Keratinocyte (primary cell): Measurements from ENCODE around the gene KLHL22. TPM values are rescaled to one million over a fixed set of nuclear protein-coding genes. Genes with fewer than 3 reads are reported as not detected.

ENCODE experiments used
- DNase-seq: peaks from one replicate; pipeline ENCODE4 v3.0.0-alpha.2; 2011; ENCODE audit warnings: low read depth, missing footprints, low spot score
- FAIRE-seq: peaks from 2 replicates; lab custom pipeline; 2011; peaks lifted over from hg19 to GRCh38; lab: Jason Lieb, UNC
- H2AFZ ChIP-seq: 2 replicates; pipeline ENCODE4 v1.6.0; 2012; ENCODE audit warnings: low read length, control low read depth, inconsistent platforms; ENCODE audit not compliant: control insufficient read depth
- H3K27ac ChIP-seq: 2 replicates; pipeline ENCODE4 v1.5.1; 2011; ENCODE audit warnings: low read length; ENCODE audit not compliant: control insufficient read depth, insufficient read depth
- H3K27me3 ChIP-seq: 3 replicates; pipeline ENCODE4 v1.6.0; 2011; ENCODE audit warnings: low read length; ENCODE audit not compliant: control insufficient read depth, insufficient read depth; ENCODE audit errors: extremely low read depth
- H3K36me3 ChIP-seq, 2 experiments: 2 replicates in 1 of 2; 3 replicates in 1 of 2; pipeline ENCODE4 v1.5.1; 2011; ENCODE audit warnings: low read length in 2 of 2, mild to moderate bottlenecking in 1 of 2; ENCODE audit not compliant: control insufficient read depth in 2 of 2, insufficient read depth in 2 of 2; ENCODE audit errors: extremely low read depth in 1 of 2
- H3K4me1 ChIP-seq: 3 replicates; pipeline ENCODE4 v1.5.1; 2011; ENCODE audit warnings: low read length; ENCODE audit not compliant: control insufficient read depth, insufficient read depth; ENCODE audit errors: extremely low read depth
- H3K4me2 ChIP-seq: 3 replicates; pipeline ENCODE4 v1.6.0; 2011; ENCODE audit warnings: low read depth, low read length; ENCODE audit not compliant: control insufficient read depth, insufficient read depth; ENCODE audit errors: extremely low read depth
- H3K4me3 ChIP-seq, 3 experiments: fragments of 200-600 bp in 1 of 3; sonication (generic) in 1 of 3; 2 replicates in 2 of 3; 3 replicates in 1 of 3; pipeline ENCODE4 v1.5.1; 2011 to 2016; ENCODE audit warnings: low read length in 3 of 3, mild to moderate bottlenecking in 3 of 3, control low read depth in 2 of 3, inconsistent platforms in 1 of 3, low read depth in 1 of 3, mixed read lengths in 1 of 3, mixed run types in 1 of 3, moderate library complexity in 1 of 3; ENCODE audit not compliant: control insufficient read depth in 2 of 3, insufficient read depth in 2 of 3; ENCODE audit errors: extremely low read depth in 1 of 3
- H3K79me2 ChIP-seq: 2 replicates; pipeline ENCODE4 v1.6.0; 2012; ENCODE audit warnings: low read length; ENCODE audit not compliant: control insufficient read depth, insufficient read depth
- H3K9ac ChIP-seq: 3 replicates; pipeline ENCODE4 v1.6.0; 2011; ENCODE audit warnings: low read length; ENCODE audit not compliant: control insufficient read depth, insufficient read depth; ENCODE audit errors: extremely low read depth
- H3K9me1 ChIP-seq: 3 replicates; pipeline ENCODE4 v1.6.0; 2011; ENCODE audit warnings: low read length; ENCODE audit not compliant: control insufficient read depth, insufficient read depth; ENCODE audit errors: extremely low read depth
- H3K9me3 ChIP-seq: 2 replicates; pipeline ENCODE4 v1.5.1; 2012; ENCODE audit warnings: low read depth, low read length; ENCODE audit not compliant: control insufficient read depth
- H4K20me1 ChIP-seq: 3 replicates; pipeline ENCODE4 v1.6.0; 2011; ENCODE audit warnings: low read length; ENCODE audit not compliant: control insufficient read depth, insufficient read depth; ENCODE audit errors: extremely low read depth
- EZH2 ChIP-seq: IDR thresholded peaks from one replicate; pipeline ENCODE4 v1.6.1; 2012; ENCODE audit warnings: inconsistent platforms, mild to moderate bottlenecking, low read length, moderate library complexity
- dilution Hi-C: fragments of 300-500 bp; cut with MboI; formaldehyde crosslinking; loops from one replicate; pipeline ENCODE4 v1.7.0; 2020; ENCODE audit warnings: low sequenced_read_pairs; ENCODE audit not compliant: extremely low pct_ligation_motif_present
- polyA plus RNA-seq, 5 experiments: library from polyadenylated mRNA; depleted of rRNA in 3 of 5; stranded (reverse) in 3 of 5; stranded (forward) in 1 of 5; unstranded in 1 of 5; fragments of >200 nt; gene quantifications; 1 replicate in 1 of 5; 2 replicates in 3 of 5; 3 replicates in 1 of 5; pipeline versions ENCODE4 v1.2.1 to v1.2.3, GENCODE V29; 2011 to 2012; ENCODE audit warnings: missing spikeins in 2 of 5, low read depth in 1 of 5, low replicate concordance in 1 of 5
- TF ChIP-seq, protein P1 (sequence below), 3 experiments: IDR thresholded peaks in 1 of 3; conservative IDR thresholded peaks in 1 of 3; optimal IDR thresholded peaks in 1 of 3; 2 replicates in 2 of 3; 3 replicates in 1 of 3; pipeline versions ENCODE3 to v1.5.1; 2011; ENCODE audit warnings: low read length in 3 of 3, mild to moderate bottlenecking in 3 of 3, moderate library complexity in 2 of 3, control low read depth in 1 of 3, inconsistent platforms in 1 of 3; ENCODE audit not compliant: insufficient read depth in 2 of 3; ENCODE audit errors: extremely low read depth in 1 of 3

Gene KLHL22
- polyA plus RNA-seq, 1 donor (not counting 4 experiments of a cell fraction or from before 2014, with no cell fraction given) = 9.3 TPM

DNA sequence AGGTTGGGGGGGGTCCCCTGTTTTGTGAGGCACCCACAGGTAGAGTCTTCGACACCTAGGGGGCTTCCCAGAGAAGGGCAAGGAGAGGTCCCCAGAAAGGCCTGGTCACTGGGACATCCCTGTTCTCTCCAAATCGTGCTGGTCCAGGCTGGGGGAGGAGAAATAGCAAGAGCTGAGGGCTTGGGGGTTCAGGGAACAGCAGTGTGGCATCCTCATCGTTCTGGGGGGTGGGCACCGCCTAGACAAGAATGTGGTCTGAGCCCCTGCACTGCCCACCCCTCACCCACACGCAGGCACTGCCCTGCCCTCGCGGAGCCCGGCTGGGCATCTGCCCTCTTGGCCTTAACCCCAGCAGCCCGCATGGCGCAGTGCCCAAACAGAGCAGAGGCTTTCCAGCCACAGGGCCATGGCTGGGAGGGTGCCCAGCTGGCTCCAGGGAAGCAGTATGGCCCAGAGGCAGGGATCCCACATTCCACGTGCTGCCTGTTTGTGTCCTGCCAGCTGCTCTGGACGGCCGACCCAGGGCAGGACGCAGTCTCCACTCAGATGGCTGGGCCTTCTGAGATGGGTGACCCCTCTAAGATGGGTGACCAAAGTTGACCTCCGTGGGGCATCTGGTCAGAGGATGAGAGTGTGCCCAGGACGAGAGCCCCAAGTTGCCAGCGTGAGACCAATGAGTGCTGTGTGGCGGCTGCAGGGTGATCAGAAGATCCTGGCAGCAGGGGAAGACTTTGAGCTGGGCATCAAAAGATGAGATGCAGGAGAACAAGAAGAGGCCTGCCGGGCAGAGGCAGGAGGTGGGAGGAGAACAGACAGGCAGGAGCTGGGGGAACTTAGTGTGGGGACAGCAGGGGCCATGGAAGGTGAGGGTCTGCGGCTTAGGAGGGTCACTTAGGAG lies 72.3 kb downstream of the KLHL22 start:
- H3K4me2 ChIP-seq = no peak overlapping the region
- H3K4me1 ChIP-seq = peaks cover 5% of the 10 kb centered on the region
- no peak overlapping the region for H3K4me3 ChIP-seq
- no peak overlapping the region for H3K27ac ChIP-seq
- DNase-seq (no peak), FAIRE-seq (no peak)
- H3K79me2 ChIP-seq = no peaks in the 10 kb centered on the region
- dilution Hi-C loops = no loop called here
- H3K9me3 ChIP-seq = no peaks in the 10 kb centered on the region
- no peaks in the 10 kb centered on the region for H4K20me1 ChIP-seq
- no peaks in the 10 kb centered on the region for H3K36me3 ChIP-seq
- TF ChIP-seq, protein P1, sequence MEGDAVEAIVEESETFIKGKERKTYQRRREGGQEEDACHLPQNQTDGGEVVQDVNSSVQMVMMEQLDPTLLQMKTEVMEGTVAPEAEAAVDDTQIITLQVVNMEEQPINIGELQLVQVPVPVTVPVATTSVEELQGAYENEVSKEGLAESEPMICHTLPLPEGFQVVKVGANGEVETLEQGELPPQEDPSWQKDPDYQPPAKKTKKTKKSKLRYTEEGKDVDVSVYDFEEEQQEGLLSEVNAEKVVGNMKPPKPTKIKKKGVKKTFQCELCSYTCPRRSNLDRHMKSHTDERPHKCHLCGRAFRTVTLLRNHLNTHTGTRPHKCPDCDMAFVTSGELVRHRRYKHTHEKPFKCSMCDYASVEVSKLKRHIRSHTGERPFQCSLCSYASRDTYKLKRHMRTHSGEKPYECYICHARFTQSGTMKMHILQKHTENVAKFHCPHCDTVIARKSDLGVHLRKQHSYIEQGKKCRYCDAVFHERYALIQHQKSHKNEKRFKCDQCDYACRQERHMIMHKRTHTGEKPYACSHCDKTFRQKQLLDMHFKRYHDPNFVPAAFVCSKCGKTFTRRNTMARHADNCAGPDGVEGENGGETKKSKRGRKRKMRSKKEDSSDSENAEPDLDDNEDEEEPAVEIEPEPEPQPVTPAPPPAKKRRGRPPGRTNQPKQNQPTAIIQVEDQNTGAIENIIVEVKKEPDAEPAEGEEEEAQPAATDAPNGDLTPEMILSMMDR (optimal IDR thresholded peaks at IDR 0.05 in 1 of 3, IDR thresholded peaks at IDR 0.05 in 1 of 3, conservative IDR thresholded peaks at IDR 0.05 in 1 of 3; ENCODE audit: extremely low read depth in 1 of 3, insufficient read depth in 2 of 3, low read length in 3 of 3) = no peak
- TF ChIP-seq EZH2 = no peak
- H3K9me1 ChIP-seq = no peaks in the 10 kb centered on the region
- H2AFZ ChIP-seq = no peak overlapping the region
- H3K27me3 ChIP-seq = peaks cover 39% of the 10 kb centered on the region
- no peak overlapping the region for H3K9ac ChIP-seq

DNA sequence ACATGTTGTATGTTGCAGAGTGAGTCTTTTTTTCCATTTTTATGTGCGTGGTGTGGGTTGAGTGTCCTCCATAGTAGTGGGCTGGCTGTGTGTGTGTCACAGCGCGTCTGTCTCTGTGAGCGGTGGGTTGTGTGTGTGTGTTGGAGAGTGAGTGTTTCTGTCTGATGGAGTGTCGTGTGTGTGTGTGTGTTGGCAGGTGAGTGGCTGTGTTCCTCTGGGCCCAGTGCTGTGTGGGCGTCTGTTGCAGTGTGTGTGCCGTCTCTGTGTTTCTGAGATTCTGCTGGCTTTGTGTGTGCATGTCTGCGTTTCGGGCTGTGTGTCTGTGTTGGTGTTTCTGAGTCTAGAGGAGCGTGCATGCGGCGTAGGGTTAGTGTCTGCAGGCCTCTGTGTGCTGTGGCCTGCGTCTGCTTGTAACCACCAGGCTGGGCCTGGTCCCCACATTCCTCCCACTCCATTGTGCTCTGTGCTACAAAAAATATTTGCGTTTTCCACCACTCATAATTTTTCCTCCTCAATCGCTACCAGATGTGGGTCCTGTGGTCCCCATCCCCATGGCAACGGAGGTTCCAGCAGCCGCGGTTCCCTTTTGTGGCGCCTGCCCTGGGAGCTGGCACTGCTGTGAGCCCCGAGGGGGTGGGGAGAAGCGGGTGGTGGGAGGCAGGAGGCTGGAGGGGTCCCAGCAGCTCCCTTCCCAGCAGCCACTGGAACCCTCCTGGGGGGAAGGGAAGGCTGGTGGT lies 73.2 kb downstream of the KLHL22 start:
- H3K36me3 ChIP-seq = no peaks in the 10 kb centered on the region
- H3K27ac ChIP-seq = no peak overlapping the region
- H3K4me2 ChIP-seq = no peak overlapping the region
- dilution Hi-C loops = no loop called here
- peaks cover 5% of the 10 kb centered on the region for H3K4me1 ChIP-seq
- H3K9me3 ChIP-seq = no peaks in the 10 kb centered on the region
- no peaks in the 10 kb centered on the region for H3K9me1 ChIP-seq
- H3K9ac ChIP-seq = no peak overlapping the region
- peaks cover 33% of the 10 kb centered on the region for H3K27me3 ChIP-seq
- no peak for FAIRE-seq
- DNase-seq = no peak
- TF ChIP-seq, protein P1 (optimal IDR thresholded peaks at IDR 0.05 in 1 of 3, IDR thresholded peaks at IDR 0.05 in 1 of 3, conservative IDR thresholded peaks at IDR 0.05 in 1 of 3; ENCODE audit: extremely low read depth in 1 of 3, insufficient read depth in 2 of 3, low read length in 3 of 3) = no peak
- no peak for TF ChIP-seq EZH2
- no peaks in the 10 kb centered on the region for H3K79me2 ChIP-seq
- no peaks in the 10 kb centered on the region for H4K20me1 ChIP-seq
- no peak overlapping the region for H3K4me3 ChIP-seq
- no peak overlapping the region for H2AFZ ChIP-seq
